Gastroesophageal sphincter (tissue), 4 donors: Measurements from ENCODE around the gene HBG1. TPM values are rescaled to one million over a fixed set of nuclear protein-coding genes. Genes with fewer than 3 reads are reported as not detected.

ENCODE experiments used
- ATAC-seq: fragments of 150-250 bp; one replicate; pipeline ENCODE4 v1.9.1; 2016; ENCODE audit warnings: mild to moderate bottlenecking, moderate library complexity
- H3K27ac ChIP-seq, 4 donors: fragments of 200-600 bp; sonication (generic) in 3 of 4; 1 replicate in 3 of 4; 2 replicates in 1 of 4; pipeline ENCODE4 v1.5.1; 2016 to 2019
- H3K27me3 ChIP-seq: fragments of 200-600 bp; sonication (generic); one replicate; pipeline ENCODE4 v1.5.1; 2019
- H3K36me3 ChIP-seq, 2 donors: fragments of 200-600 bp; sonication (generic); one replicate each; pipeline ENCODE4 v1.5.1; 2019; ENCODE audit warnings: control low read depth in 1 of 2
- H3K4me1 ChIP-seq, 3 donors: fragments of 200-600 bp; sonication (generic); 1 replicate in 2 of 3; 2 replicates in 1 of 3; pipeline ENCODE4 v1.5.1; 2016 to 2019; ENCODE audit warnings: control low read depth in 2 of 3
- H3K4me3 ChIP-seq, 2 donors: fragments of 200-600 bp; sonication (generic); one replicate each; pipeline ENCODE4 v1.5.1; 2019; ENCODE audit warnings: mild to moderate bottlenecking in 1 of 2, moderate library complexity in 1 of 2
- H3K9me3 ChIP-seq, 3 donors: fragments of 200-600 bp; sonication (generic); one replicate each; pipeline ENCODE4 v1.5.1; 2017 to 2019; ENCODE audit warnings: control low read depth in 2 of 3
- CTCF ChIP-seq, 4 experiments: fragments of 200-600 bp in 2 of 4; fragments of 450-650 bp in 2 of 4; sonication (generic) in 1 of 4; IDR thresholded peaks; one replicate each; pipeline ENCODE4 v1.5.1; 2017 to 2019; ENCODE audit warnings: antibody characterized with exemption in 4 of 4, mild to moderate bottlenecking in 2 of 4, moderate library complexity in 2 of 4
- EP300 ChIP-seq: sonication (generic); formaldehyde crosslinking; IDR thresholded peaks from one replicate; pipeline ENCODE4 v1.6.1; 2017; ENCODE audit warnings: antibody characterized with exemption, mild to moderate bottlenecking
- POLR2A ChIP-seq, 2 donors: fragments of 450-650 bp; IDR thresholded peaks; one replicate each; pipeline ENCODE4 v1.6.1; 2017; ENCODE audit warnings: antibody characterized with exemption in 2 of 2, mild to moderate bottlenecking in 2 of 2, moderate library complexity in 1 of 2
- POLR2AphosphoS5 ChIP-seq: sonication (generic); formaldehyde crosslinking; IDR thresholded peaks from one replicate; pipeline ENCODE4 v1.6.1; 2017; ENCODE audit warnings: antibody characterized with exemption
- WGBS, 2 donors: methylation state at CpG; one replicate each; pipeline ENCODE4 v1.1.5; 2018; ENCODE audit warnings: low coverage in 1 of 2; 5-methylcytosine and 5-hydroxymethylcytosine counted together
- total RNA-seq, 4 donors: library from RNA; depleted of rRNA; stranded (reverse); fragments of >200 nt; gene quantifications; one replicate each; pipeline ENCODE4 v1.1.0, GENCODE V29; 2016

Gene HBG1
- total RNA-seq, 4 donors from 2014 or later, result not detected

- no peak for ATAC-seq
- no peak overlapping the region for H3K4me3 ChIP-seq
- 62 to 68% methylated on average over 4 of the region's 4 CpGs for WGBS, 2 donors
- no peak overlapping the region for H3K27ac ChIP-seq
- H3K27me3 ChIP-seq, result no peaks in the 10 kb centered on the region
- TF ChIP-seq EP300 (no peak), POLR2AphosphoS5 (no peak), POLR2A (IDR thresholded peaks at IDR 0.05) (no peak), CTCF (IDR thresholded peaks at IDR 0.05) (no peak)
- H3K4me1 ChIP-seq, result no peaks in the 10 kb centered on the region
- H3K36me3 ChIP-seq, result no peaks in the 10 kb centered on the region
- H3K9me3 ChIP-seq, result no peaks in the 10 kb centered on the region
These were observed 22.8 kb upstream of the HBG1 start for GRCh38 chr11:5272395-5273017.

- Histone ChIP-seq H3K4me1 (no peaks in the 10 kb centered on the region), H3K9me3 (no peaks in the 10 kb centered on the region), H3K27me3 (no peaks in the 10 kb centered on the region), H3K4me3 (no peak within 1 kb of the TSS), H3K27ac (no peak within 1 kb of the TSS), H3K36me3 (no peaks in the 10 kb centered on the region)
- no peak for TF ChIP-seq POLR2AphosphoS5
- TF ChIP-seq POLR2A (IDR thresholded peaks at IDR 0.05), result no peak
- no peak for TF ChIP-seq EP300
- TF ChIP-seq CTCF (IDR thresholded peaks at IDR 0.05), result no peak
- 25% methylated on average over 3 of the region's 4 CpGs; no CpG with 5 or more reads in 1 of the 2 donors for WGBS, 2 donors
- no peak for ATAC-seq
These were observed 20.1 kb upstream of the HBG1 start, which contains the start of gene HBE1 for GRCh38 chr11:5269715-5270147. Gene HBE1 (minus strand): TSS chr11:5269945. CDS start chr11:5269890, 55 bp downstream.

GRCh38 chr11:5267033-5267563, 17.4 kb upstream of the HBG1 start:
- ATAC-seq, result no peak
- Histone ChIP-seq H3K36me3 (no peaks in the 10 kb centered on the region), H3K9me3 (no peaks in the 10 kb centered on the region), H3K27ac (no peak overlapping the region), H3K4me1 (no peaks in the 10 kb centered on the region), H3K4me3 (no peak overlapping the region), H3K27me3 (no peaks in the 10 kb centered on the region)
- 57 to 64% methylated on average over 2 of the region's 2 CpGs for WGBS, 2 donors
- no peak for TF ChIP-seq POLR2A (IDR thresholded peaks at IDR 0.05)
- TF ChIP-seq POLR2AphosphoS5, result no peak
- no peak for TF ChIP-seq EP300
- no peak for TF ChIP-seq CTCF (IDR thresholded peaks at IDR 0.05)

- H3K27me3 ChIP-seq, result no peaks in the 10 kb centered on the region
- H3K4me1 ChIP-seq, result no peaks in the 10 kb centered on the region
- H3K27ac ChIP-seq, result no peak overlapping the region
- H3K4me3 ChIP-seq, result no peak overlapping the region
- no peak for ATAC-seq
- no peaks in the 10 kb centered on the region for H3K36me3 ChIP-seq
- H3K9me3 ChIP-seq, result peaks cover 0 to 5% (median 0%) of the 10 kb centered on the region in 3 donors
- no peak for TF ChIP-seq POLR2A (IDR thresholded peaks at IDR 0.05)
- TF ChIP-seq POLR2AphosphoS5, result no peak
- no peak for TF ChIP-seq CTCF (IDR thresholded peaks at IDR 0.05)
- TF ChIP-seq EP300, result no peak
These were observed 17.0 kb upstream of the HBG1 start for GRCh38 chr11:5266609-5267008.

GRCh38 chr11:5265832-5266231, 16.2 kb upstream of the HBG1 start:
- Histone ChIP-seq H3K27ac (no peak overlapping the region), H3K4me3 (no peak overlapping the region), H3K36me3 (no peaks in the 10 kb centered on the region), H3K9me3 (peaks cover 0 to 7% (median 0%) of the 10 kb centered on the region in 3 donors), H3K4me1 (no peaks in the 10 kb centered on the region), H3K27me3 (no peaks in the 10 kb centered on the region)
- no peak for ATAC-seq
- WGBS, 2 donors, result 50 to 51% methylated on average over 1 to 2 of the region's 2 CpGs
- TF ChIP-seq EP300, result no peak
- TF ChIP-seq CTCF (IDR thresholded peaks at IDR 0.05), result no peak
- no peak for TF ChIP-seq POLR2AphosphoS5
- TF ChIP-seq POLR2A (IDR thresholded peaks at IDR 0.05), result no peak
